Retinal pigment epithelial cell (primary cell): ENCODE data around the gene LRIT2.
"Not testable (repeated sequence)": the region's sequence is repeated elsewhere in the genome, so short reads cannot be mapped to it uniquely, and the experiment has no call there.

ENCODE experiments used
- DNase-seq: peaks from one replicate; pipeline ENCODE4 v3.0.0-alpha.2; 2010; ENCODE audit warnings: low read depth
- H3K4me3 ChIP-seq: 2 replicates; pipeline ENCODE4 v1.5.1; 2011; ENCODE audit warnings: mild to moderate bottlenecking, low read length, control low read depth, moderate library complexity
- CTCF ChIP-seq: conservative IDR thresholded peaks from 2 replicates; pipeline ENCODE4 v1.5.1; 2011; ENCODE audit warnings: low read depth, low read length, control low read depth, inconsistent platforms

LRIT2 gene

GRCh38 chr10:84181631-84182030 is 43.7 kb downstream of the LRIT2 start:
- TF ChIP-seq CTCF: no peak
- no peak overlapping the region for H3K4me3 ChIP-seq
- DNase-seq: no peak

- DNase-seq, H3K4me3 ChIP-seq: not testable (repeated sequence)
These were observed 45.0 kb downstream of the LRIT2 start for GRCh38 chr10:84180386-84180785.

- no peak for DNase-seq
- TF ChIP-seq CTCF: no peak
These were observed 46.2 kb downstream of the LRIT2 start for GRCh38 chr10:84179059-84179710.

GRCh38 chr10:84178160-84178609 is 47.2 kb downstream of the LRIT2 start:
- H3K4me3 ChIP-seq: no peak overlapping the region
- no peak for DNase-seq
- no peak for TF ChIP-seq CTCF

More at GRCh38 chr10:84179059-84179710, 46.2 kb downstream of the LRIT2 start:
- H3K4me3 ChIP-seq: no peak overlapping the region

GRCh38 chr10:84177541-84178141 is 47.7 kb downstream of the LRIT2 start:
- DNase-seq: no peak
- no peak for TF ChIP-seq CTCF
- H3K4me3 ChIP-seq: no peak overlapping the region

- H3K4me3 ChIP-seq: no peak overlapping the region
- no peak for DNase-seq
- TF ChIP-seq CTCF: no peak
These were observed 48.4 kb downstream of the LRIT2 start for GRCh38 chr10:84176836-84177474.

GRCh38 chr10:84176351-84176750 is 49.0 kb downstream of the LRIT2 start:
- no peak for DNase-seq
- H3K4me3 ChIP-seq: no peak overlapping the region
- TF ChIP-seq CTCF: no peak
